ENCODE data around the gene SETD3. TPM values are rescaled to one million over a fixed set of nuclear protein-coding genes. Genes with fewer than 3 reads are reported as not detected.
A peak's percentile ranks its signal among the peaks of the same experiment; 100 is the strongest.

SETD3 gene
- total RNA-seq, 1 experiment from 2014 or later: 90.3 TPM

- H3K4me2 ChIP-seq (ENCODE audit: low read depth, low read length, poor library complexity, severe bottlenecking): no peak overlapping the region
- no peaks in the 10 kb centered on the region for H3K9me2 ChIP-seq (replicated peaks; ENCODE audit: insufficient read depth, low read length)
Observed at GRCh38 chr14:99382781-99383471, 97.7 kb downstream of the SETD3 start.

GRCh38 chr14:99382071-99382470 is 98.6 kb downstream of the SETD3 start:
- Histone ChIP-seq H3K4me2 (ENCODE audit: low read depth, low read length, poor library complexity, severe bottlenecking) (no peak overlapping the region), H3K9me3 (ENCODE audit: low read length) (no peaks in the 10 kb centered on the region), H3K9me2 (replicated peaks; ENCODE audit: insufficient read depth, low read length) (no peaks in the 10 kb centered on the region), H3K4me1 (ENCODE audit: low read length) (peaks cover 40% of the 10 kb centered on the region), H4K20me1 (ENCODE audit: insufficient read depth, low read depth, low read length) (peaks cover 16% of the 10 kb centered on the region; the same call in 1 of the 2 replicates), H3K27me3 (ENCODE audit: low read length) (no peaks in the 10 kb centered on the region), H3K4me3 (ENCODE audit: low read length) (no peak overlapping the region), H3K36me3 (ENCODE audit: insufficient read depth, low read length) (no peaks in the 10 kb centered on the region), H3K27ac (ENCODE audit: low read length) (no peak overlapping the region), H3K9ac (ENCODE audit: low read length) (no peak overlapping the region), H3K79me2 (ENCODE audit: low read length) (no peaks in the 10 kb centered on the region), H2AFZ (ENCODE audit: low read length) (no peak overlapping the region)
- no peak for DNase-seq

More at GRCh38 chr14:99382781-99383471, 97.7 kb downstream of the SETD3 start:
- Histone ChIP-seq H3K9ac (ENCODE audit: low read length) (no peak overlapping the region), H3K9me3 (ENCODE audit: low read length) (no peaks in the 10 kb centered on the region), H2AFZ (ENCODE audit: low read length) (no peak overlapping the region), H3K79me2 (ENCODE audit: low read length) (no peaks in the 10 kb centered on the region), H3K27ac (ENCODE audit: low read length) (no peak overlapping the region), H3K4me1 (ENCODE audit: low read length) (peaks cover 40% of the 10 kb centered on the region), H4K20me1 (ENCODE audit: insufficient read depth, low read depth, low read length) (peaks cover 21% of the 10 kb centered on the region; the same call in 1 of the 2 replicates), H3K4me3 (ENCODE audit: low read length) (no peak overlapping the region), H3K36me3 (ENCODE audit: insufficient read depth, low read length) (no peaks in the 10 kb centered on the region), H3K27me3 (ENCODE audit: low read length) (no peaks in the 10 kb centered on the region)
- no peak for DNase-seq

GRCh38 chr14:99381688-99382060 is 99.0 kb downstream of the SETD3 start:
- no peaks in the 10 kb centered on the region for H3K79me2 ChIP-seq (ENCODE audit: low read length)
- no peaks in the 10 kb centered on the region for H3K9me2 ChIP-seq (replicated peaks; ENCODE audit: insufficient read depth, low read length)
- peaks cover 39% of the 10 kb centered on the region for H3K4me1 ChIP-seq (ENCODE audit: low read length)
- H3K36me3 ChIP-seq (ENCODE audit: insufficient read depth, low read length): no peaks in the 10 kb centered on the region
- H3K4me2 ChIP-seq (ENCODE audit: low read depth, low read length, poor library complexity, severe bottlenecking): no peak overlapping the region
- no peak overlapping the region for H3K4me3 ChIP-seq (ENCODE audit: low read length)
- H3K9me3 ChIP-seq (ENCODE audit: low read length): no peaks in the 10 kb centered on the region
- H3K27me3 ChIP-seq (ENCODE audit: low read length): no peaks in the 10 kb centered on the region
- peaks cover 15% of the 10 kb centered on the region; the same call in 1 of the 2 replicates for H4K20me1 ChIP-seq (ENCODE audit: insufficient read depth, low read depth, low read length)
- no peak overlapping the region for H3K9ac ChIP-seq (ENCODE audit: low read length)
- no peak for DNase-seq
- no peak overlapping the region for H2AFZ ChIP-seq (ENCODE audit: low read length)
- H3K27ac ChIP-seq (ENCODE audit: low read length): no peak overlapping the region

DNA sequence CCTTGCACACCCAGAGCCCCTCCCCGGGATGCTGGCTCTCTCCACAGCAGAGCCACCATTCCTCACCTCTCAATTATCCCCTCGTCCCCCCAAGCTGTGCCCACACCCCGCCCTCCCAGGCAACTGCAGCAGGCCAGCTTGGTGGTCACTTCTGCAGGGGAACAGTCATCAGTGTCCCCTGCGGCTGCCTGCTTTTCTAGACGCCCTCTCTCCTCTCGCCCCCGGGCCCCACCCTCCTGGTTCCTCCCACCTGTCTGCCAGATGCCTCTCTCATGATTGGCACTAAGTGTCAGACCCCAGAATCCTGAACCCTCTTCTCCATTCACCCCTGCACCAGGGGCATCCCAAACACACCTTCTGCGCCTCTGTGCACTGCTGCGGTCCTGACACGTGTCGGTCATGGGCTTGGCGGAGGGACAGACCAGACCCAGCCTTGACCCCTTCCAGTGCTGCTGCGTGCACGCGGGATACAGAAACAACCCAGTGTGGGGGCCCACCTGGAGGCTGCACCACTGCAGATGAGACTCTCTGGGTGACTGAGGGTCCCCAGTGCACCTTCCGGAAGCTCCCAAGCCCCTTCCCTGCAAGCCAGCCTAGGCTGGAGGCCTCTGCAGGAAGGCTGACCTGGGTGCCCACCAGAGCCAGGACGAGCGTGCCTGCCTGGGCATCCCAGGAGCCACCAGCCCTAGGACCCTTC is 99.5 kb downstream of the SETD3 start:
- DNase-seq: no peak
- no peaks in the 10 kb centered on the region for H3K27me3 ChIP-seq (ENCODE audit: low read length)
- H3K9me3 ChIP-seq (ENCODE audit: low read length): no peaks in the 10 kb centered on the region
- H3K4me2 ChIP-seq (ENCODE audit: low read depth, low read length, poor library complexity, severe bottlenecking): no peak overlapping the region
- no peak overlapping the region for H3K9ac ChIP-seq (ENCODE audit: low read length)
- no peaks in the 10 kb centered on the region for H3K36me3 ChIP-seq (ENCODE audit: insufficient read depth, low read length)
- H3K4me1 ChIP-seq (ENCODE audit: low read length): peaks cover 33% of the 10 kb centered on the region
- H2AFZ ChIP-seq (ENCODE audit: low read length): no peak overlapping the region
- no peak overlapping the region for H3K27ac ChIP-seq (ENCODE audit: low read length)
- H3K9me2 ChIP-seq (replicated peaks; ENCODE audit: insufficient read depth, low read length): no peaks in the 10 kb centered on the region
- H3K79me2 ChIP-seq (ENCODE audit: low read length): no peaks in the 10 kb centered on the region
- H3K4me3 ChIP-seq (ENCODE audit: low read length): no peak overlapping the region
- peaks cover 9% of the 10 kb centered on the region; the same call in 1 of the 2 replicates for H4K20me1 ChIP-seq (ENCODE audit: insufficient read depth, low read depth, low read length)

DNA sequence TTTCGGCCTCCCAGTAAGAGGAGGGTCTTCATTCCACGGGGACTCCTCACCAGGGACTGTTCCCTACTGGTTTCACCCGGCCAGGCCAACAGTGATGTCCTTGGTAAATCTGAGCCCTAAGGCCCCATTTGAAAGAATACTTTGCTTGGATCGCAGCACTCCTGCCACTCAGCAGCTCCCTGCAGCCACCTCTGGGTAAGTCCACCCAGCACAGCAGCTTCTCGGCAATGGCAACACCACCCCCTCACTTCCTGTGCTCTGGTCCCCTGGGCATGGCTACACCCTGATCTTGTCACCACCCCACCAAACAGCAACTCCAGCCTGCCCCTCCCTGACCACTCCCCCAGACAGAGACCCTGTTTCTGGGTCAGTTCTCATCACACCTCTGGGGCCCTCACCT is 100.3 kb downstream of the SETD3 start:
- no peak overlapping the region for H2AFZ ChIP-seq (ENCODE audit: low read length)
- no peak overlapping the region for H3K27ac ChIP-seq (ENCODE audit: low read length)
- H3K9ac ChIP-seq (ENCODE audit: low read length): no peak overlapping the region
- no peaks in the 10 kb centered on the region for H3K9me2 ChIP-seq (replicated peaks; ENCODE audit: insufficient read depth, low read length)
- no peak overlapping the region for H3K4me3 ChIP-seq (ENCODE audit: low read length)
- peaks cover 26% of the 10 kb centered on the region for H3K4me1 ChIP-seq (ENCODE audit: low read length)
- H3K27me3 ChIP-seq (ENCODE audit: low read length): no peaks in the 10 kb centered on the region
- no peaks in the 10 kb centered on the region for H3K36me3 ChIP-seq (ENCODE audit: insufficient read depth, low read length)
- H3K9me3 ChIP-seq (ENCODE audit: low read length): no peaks in the 10 kb centered on the region
- no peak overlapping the region for H3K4me2 ChIP-seq (ENCODE audit: low read depth, low read length, poor library complexity, severe bottlenecking)
- H3K79me2 ChIP-seq (ENCODE audit: low read length): no peaks in the 10 kb centered on the region
- DNase-seq: peak; percentile 60
- 0 out of 2 replicates have a peak, but pooled peaks cover 7% of the 10 kb centered on the region for H4K20me1 ChIP-seq (ENCODE audit: insufficient read depth, low read depth, low read length)

GRCh38 chr14:99378782-99379214 is 101.9 kb downstream of the SETD3 start:
- Histone ChIP-seq H3K4me1 (ENCODE audit: low read length) (peaks cover 13% of the 10 kb centered on the region), H3K79me2 (ENCODE audit: low read length) (no peaks in the 10 kb centered on the region), H2AFZ (ENCODE audit: low read length) (no peak overlapping the region; the same call in 1 of the 2 replicates), H3K27ac (ENCODE audit: low read length) (no peak overlapping the region), H3K9ac (ENCODE audit: low read length) (no peak overlapping the region), H4K20me1 (ENCODE audit: insufficient read depth, low read depth, low read length) (0 out of 2 replicates have a peak, but pooled peaks cover 7% of the 10 kb centered on the region), H3K27me3 (ENCODE audit: low read length) (no peaks in the 10 kb centered on the region), H3K4me2 (ENCODE audit: low read depth, low read length, poor library complexity, severe bottlenecking) (no peak overlapping the region), H3K9me2 (replicated peaks; ENCODE audit: insufficient read depth, low read length) (no peaks in the 10 kb centered on the region), H3K36me3 (ENCODE audit: insufficient read depth, low read length) (no peaks in the 10 kb centered on the region), H3K9me3 (ENCODE audit: low read length) (no peaks in the 10 kb centered on the region), H3K4me3 (ENCODE audit: low read length) (no peak overlapping the region)
- DNase-seq: no peak

GRCh38 chr14:99377951-99378350 is 102.7 kb downstream of the SETD3 start:
- Histone ChIP-seq H3K9me2 (replicated peaks; ENCODE audit: insufficient read depth, low read length) (no peaks in the 10 kb centered on the region), H3K9ac (ENCODE audit: low read length) (no peak overlapping the region), H3K4me1 (ENCODE audit: low read length) (peaks cover 13% of the 10 kb centered on the region), H4K20me1 (ENCODE audit: insufficient read depth, low read depth, low read length) (0 out of 2 replicates have a peak, but pooled peaks cover 7% of the 10 kb centered on the region), H3K4me3 (ENCODE audit: low read length) (no peak overlapping the region), H3K36me3 (ENCODE audit: insufficient read depth, low read length) (no peaks in the 10 kb centered on the region), H2AFZ (ENCODE audit: low read length) (no peak overlapping the region), H3K79me2 (ENCODE audit: low read length) (no peaks in the 10 kb centered on the region), H3K4me2 (ENCODE audit: low read depth, low read length, poor library complexity, severe bottlenecking) (no peak overlapping the region), H3K27ac (ENCODE audit: low read length) (no peak overlapping the region), H3K9me3 (ENCODE audit: low read length) (no peaks in the 10 kb centered on the region), H3K27me3 (ENCODE audit: low read length) (no peaks in the 10 kb centered on the region)
- DNase-seq: no peak

DNA sequence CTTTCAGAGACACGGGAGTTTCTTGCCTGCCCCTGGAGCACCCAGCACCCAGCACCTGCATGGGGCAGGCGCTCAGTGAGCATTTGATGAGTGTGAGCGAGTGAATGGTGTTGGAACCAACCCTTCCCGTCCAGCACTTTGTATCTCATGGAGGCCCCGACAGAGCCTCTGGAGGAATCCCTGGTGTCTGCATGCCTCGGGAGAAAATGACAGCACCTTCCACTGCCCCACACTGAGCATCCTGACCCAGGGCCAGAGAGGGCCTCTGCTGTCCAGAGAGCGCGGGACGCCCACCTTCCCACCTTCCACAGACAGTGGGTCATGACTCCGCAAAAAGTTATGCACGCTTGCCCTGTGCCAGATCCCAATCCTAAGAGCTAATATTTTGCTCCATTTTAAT is 105.7 kb downstream of the SETD3 start:
- Histone ChIP-seq H3K79me2 (ENCODE audit: low read length) (no peaks in the 10 kb centered on the region), H3K27ac (ENCODE audit: low read length) (no peak overlapping the region), H2AFZ (ENCODE audit: low read length) (no peak overlapping the region), H3K36me3 (ENCODE audit: insufficient read depth, low read length) (no peaks in the 10 kb centered on the region), H3K4me1 (ENCODE audit: low read length) (peaks cover 3% of the 10 kb centered on the region; the same call in 1 of the 2 replicates), H3K9ac (ENCODE audit: low read length) (no peak overlapping the region), H3K9me2 (replicated peaks; ENCODE audit: insufficient read depth, low read length) (no peaks in the 10 kb centered on the region), H4K20me1 (ENCODE audit: insufficient read depth, low read depth, low read length) (0 out of 2 replicates have a peak, but pooled peaks cover 2% of the 10 kb centered on the region), H3K27me3 (ENCODE audit: low read length) (no peaks in the 10 kb centered on the region), H3K4me2 (ENCODE audit: low read depth, low read length, poor library complexity, severe bottlenecking) (no peak overlapping the region), H3K9me3 (ENCODE audit: low read length) (no peaks in the 10 kb centered on the region), H3K4me3 (ENCODE audit: low read length) (no peak overlapping the region)
- no peak for DNase-seq

Data from Karpas-422 (cell line).